Measurements from ENCODE around the gene NTSR1.
A peak's percentile ranks its signal among the peaks of the same experiment; 100 is the strongest.

GRCh38 chr20:62732031-62732760, 23.6 kb downstream of the NTSR1 start:
- TF ChIP-seq CTCF (conservative IDR thresholded peaks at IDR 0.05 in 1 of 2, IDR thresholded peaks at IDR 0.05 in 1 of 2; ENCODE audit: extremely low read depth in 1 of 2, insufficient read depth in 1 of 2, low read depth in 1 of 2, low read length in 2 of 2): no peak
- TF ChIP-seq EZH2 (IDR thresholded peaks at IDR 0.05; ENCODE audit: borderline replicate concordance, low read length): peak; percentile 32

Measured in mammary epithelial cell (primary cell).